H1 (cell line): Measurements from ENCODE around the gene TCF4. TPM values are rescaled to one million over a fixed set of nuclear protein-coding genes. Genes with fewer than 3 reads are reported as not detected.

Experiments
- FOSL1 ChIP-seq: IDR thresholded peaks from 2 replicates; pipeline ENCODE4 v1.6.1; 2011; ENCODE audit warnings: mild to moderate bottlenecking, low read depth, low read length, moderate library complexity; ENCODE audit not compliant: insufficient read depth
- NANOG ChIP-seq: IDR thresholded peaks from 2 replicates; pipeline ENCODE4 v1.6.1; 2011; ENCODE audit warnings: low read length, low read depth, mild to moderate bottlenecking, inconsistent platforms; ENCODE audit not compliant: insufficient read depth, poor library complexity, severe bottlenecking
- POLR2A ChIP-seq, 2 experiments: IDR thresholded peaks; 1 replicate in 1 of 2; 2 replicates in 1 of 2; pipeline ENCODE4 v1.6.1; 2011; ENCODE audit warnings: low read depth in 2 of 2, low read length in 2 of 2, mild to moderate bottlenecking in 2 of 2; ENCODE audit errors: control extremely low read depth in 1 of 2
- polyA plus RNA-seq, 7 experiments: library from polyadenylated mRNA; depleted of rRNA in 3 of 7; stranded (reverse) in 5 of 7; unstranded in 2 of 7; fragments of >200 nt in 5 of 7; fragments of 200-250 nt in 2 of 7; gene quantifications; 1 replicate in 5 of 7; 2 replicates in 1 of 7; 4 replicates in 1 of 7; pipeline versions ENCODE4 v1.2.1 to v1.2.3, GENCODE V29; 2011 to 2013; ENCODE audit warnings: missing spikeins in 2 of 7, mixed read lengths in 2 of 7
- total RNA-seq: library from RNA; stranded (reverse); fragmentation: NEBNext Ultra II Directional; extraction: Animal tissue kit (Norgen Biotek cat#: 25700); gene quantifications from 2 replicates; pipeline ENCODE4 v1.2.1, GENCODE V29; 2021
- TF ChIP-seq, protein P1 (sequence below): fragments of 300-600 bp; sonication (generic); IDR thresholded peaks from 2 replicates; pipeline ENCODE4 v1.7.1; 2012; ENCODE audit warnings: low read length, moderate library complexity, mild to moderate bottlenecking, inconsistent platforms; ENCODE audit not compliant: insufficient replicate concordance

TCF4 gene
- total and polyA plus RNA-seq, 2 of the 8 experiments (the other 6 are each of a cell fraction or from before 2014, with no cell fraction given), result 59.3 to 118 TPM

DNA sequence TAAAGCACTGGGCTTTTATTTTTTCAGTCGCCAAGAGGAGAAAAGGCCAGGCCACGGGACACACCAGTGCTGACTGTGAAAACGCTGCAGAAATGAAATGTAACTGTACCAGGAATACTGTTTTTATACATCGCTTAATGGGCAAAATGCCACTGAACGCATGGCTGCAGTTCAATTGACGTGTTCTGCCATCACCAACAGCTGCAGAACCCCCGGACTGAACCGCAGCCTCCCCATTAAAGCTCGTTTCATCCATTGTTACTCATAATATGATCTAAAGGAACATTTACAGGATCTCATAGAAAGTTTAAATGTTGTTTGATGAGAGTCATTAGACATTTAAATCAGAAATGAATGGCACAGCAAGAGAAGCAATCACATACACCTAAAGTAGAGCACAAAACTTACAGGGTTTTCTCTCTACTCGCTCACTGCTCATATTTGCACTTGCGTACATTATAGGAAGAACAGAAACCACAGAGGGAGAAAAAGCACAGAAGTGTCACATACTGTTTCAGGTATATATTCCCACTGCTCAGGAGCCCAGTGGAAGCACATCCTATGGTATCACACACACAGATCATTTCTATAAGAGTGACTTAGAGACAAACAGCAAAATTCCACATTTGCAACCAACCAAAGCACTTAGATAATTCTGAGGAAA, 35.3 kb downstream of the TCF4 start (continued):
- TF ChIP-seq, protein P1, sequence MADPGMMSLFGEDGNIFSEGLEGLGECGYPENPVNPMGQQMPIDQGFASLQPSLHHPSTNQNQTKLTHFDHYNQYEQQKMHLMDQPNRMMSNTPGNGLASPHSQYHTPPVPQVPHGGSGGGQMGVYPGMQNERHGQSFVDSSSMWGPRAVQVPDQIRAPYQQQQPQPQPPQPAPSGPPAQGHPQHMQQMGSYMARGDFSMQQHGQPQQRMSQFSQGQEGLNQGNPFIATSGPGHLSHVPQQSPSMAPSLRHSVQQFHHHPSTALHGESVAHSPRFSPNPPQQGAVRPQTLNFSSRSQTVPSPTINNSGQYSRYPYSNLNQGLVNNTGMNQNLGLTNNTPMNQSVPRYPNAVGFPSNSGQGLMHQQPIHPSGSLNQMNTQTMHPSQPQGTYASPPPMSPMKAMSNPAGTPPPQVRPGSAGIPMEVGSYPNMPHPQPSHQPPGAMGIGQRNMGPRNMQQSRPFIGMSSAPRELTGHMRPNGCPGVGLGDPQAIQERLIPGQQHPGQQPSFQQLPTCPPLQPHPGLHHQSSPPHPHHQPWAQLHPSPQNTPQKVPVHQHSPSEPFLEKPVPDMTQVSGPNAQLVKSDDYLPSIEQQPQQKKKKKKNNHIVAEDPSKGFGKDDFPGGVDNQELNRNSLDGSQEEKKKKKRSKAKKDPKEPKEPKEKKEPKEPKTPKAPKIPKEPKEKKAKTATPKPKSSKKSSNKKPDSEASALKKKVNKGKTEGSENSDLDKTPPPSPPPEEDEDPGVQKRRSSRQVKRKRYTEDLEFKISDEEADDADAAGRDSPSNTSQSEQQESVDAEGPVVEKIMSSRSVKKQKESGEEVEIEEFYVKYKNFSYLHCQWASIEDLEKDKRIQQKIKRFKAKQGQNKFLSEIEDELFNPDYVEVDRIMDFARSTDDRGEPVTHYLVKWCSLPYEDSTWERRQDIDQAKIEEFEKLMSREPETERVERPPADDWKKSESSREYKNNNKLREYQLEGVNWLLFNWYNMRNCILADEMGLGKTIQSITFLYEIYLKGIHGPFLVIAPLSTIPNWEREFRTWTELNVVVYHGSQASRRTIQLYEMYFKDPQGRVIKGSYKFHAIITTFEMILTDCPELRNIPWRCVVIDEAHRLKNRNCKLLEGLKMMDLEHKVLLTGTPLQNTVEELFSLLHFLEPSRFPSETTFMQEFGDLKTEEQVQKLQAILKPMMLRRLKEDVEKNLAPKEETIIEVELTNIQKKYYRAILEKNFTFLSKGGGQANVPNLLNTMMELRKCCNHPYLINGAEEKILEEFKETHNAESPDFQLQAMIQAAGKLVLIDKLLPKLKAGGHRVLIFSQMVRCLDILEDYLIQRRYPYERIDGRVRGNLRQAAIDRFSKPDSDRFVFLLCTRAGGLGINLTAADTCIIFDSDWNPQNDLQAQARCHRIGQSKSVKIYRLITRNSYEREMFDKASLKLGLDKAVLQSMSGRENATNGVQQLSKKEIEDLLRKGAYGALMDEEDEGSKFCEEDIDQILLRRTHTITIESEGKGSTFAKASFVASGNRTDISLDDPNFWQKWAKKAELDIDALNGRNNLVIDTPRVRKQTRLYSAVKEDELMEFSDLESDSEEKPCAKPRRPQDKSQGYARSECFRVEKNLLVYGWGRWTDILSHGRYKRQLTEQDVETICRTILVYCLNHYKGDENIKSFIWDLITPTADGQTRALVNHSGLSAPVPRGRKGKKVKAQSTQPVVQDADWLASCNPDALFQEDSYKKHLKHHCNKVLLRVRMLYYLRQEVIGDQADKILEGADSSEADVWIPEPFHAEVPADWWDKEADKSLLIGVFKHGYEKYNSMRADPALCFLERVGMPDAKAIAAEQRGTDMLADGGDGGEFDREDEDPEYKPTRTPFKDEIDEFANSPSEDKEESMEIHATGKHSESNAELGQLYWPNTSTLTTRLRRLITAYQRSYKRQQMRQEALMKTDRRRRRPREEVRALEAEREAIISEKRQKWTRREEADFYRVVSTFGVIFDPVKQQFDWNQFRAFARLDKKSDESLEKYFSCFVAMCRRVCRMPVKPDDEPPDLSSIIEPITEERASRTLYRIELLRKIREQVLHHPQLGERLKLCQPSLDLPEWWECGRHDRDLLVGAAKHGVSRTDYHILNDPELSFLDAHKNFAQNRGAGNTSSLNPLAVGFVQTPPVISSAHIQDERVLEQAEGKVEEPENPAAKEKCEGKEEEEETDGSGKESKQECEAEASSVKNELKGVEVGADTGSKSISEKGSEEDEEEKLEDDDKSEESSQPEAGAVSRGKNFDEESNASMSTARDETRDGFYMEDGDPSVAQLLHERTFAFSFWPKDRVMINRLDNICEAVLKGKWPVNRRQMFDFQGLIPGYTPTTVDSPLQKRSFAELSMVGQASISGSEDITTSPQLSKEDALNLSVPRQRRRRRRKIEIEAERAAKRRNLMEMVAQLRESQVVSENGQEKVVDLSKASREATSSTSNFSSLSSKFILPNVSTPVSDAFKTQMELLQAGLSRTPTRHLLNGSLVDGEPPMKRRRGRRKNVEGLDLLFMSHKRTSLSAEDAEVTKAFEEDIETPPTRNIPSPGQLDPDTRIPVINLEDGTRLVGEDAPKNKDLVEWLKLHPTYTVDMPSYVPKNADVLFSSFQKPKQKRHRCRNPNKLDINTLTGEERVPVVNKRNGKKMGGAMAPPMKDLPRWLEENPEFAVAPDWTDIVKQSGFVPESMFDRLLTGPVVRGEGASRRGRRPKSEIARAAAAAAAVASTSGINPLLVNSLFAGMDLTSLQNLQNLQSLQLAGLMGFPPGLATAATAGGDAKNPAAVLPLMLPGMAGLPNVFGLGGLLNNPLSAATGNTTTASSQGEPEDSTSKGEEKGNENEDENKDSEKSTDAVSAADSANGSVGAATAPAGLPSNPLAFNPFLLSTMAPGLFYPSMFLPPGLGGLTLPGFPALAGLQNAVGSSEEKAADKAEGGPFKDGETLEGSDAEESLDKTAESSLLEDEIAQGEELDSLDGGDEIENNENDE, result no peak
- TF ChIP-seq NANOG (no peak), FOSL1 (no peak), POLR2A (IDR thresholded peaks at IDR 0.05; ENCODE audit: control extremely low read depth in 1 of 2, low read depth in 2 of 2, low read length in 2 of 2) (no peak)
